Breast epithelium (tissue), 3 donors: ENCODE results near the gene XIRP2.

Experiments used
- POLR2A ChIP-seq: fragments of 450-650 bp; IDR thresholded peaks from one replicate; pipeline ENCODE4 v1.6.1; 2016; ENCODE audit warnings: antibody characterized with exemption, mild to moderate bottlenecking, moderate library complexity
- TF ChIP-seq, protein P1 (sequence below), 3 donors: fragments of 450-650 bp; IDR thresholded peaks; one replicate each; pipeline ENCODE4 v1.5.1; 2016 to 2017; ENCODE audit warnings: antibody characterized with exemption in 3 of 3, mild to moderate bottlenecking in 3 of 3, moderate library complexity in 3 of 3

DNA sequence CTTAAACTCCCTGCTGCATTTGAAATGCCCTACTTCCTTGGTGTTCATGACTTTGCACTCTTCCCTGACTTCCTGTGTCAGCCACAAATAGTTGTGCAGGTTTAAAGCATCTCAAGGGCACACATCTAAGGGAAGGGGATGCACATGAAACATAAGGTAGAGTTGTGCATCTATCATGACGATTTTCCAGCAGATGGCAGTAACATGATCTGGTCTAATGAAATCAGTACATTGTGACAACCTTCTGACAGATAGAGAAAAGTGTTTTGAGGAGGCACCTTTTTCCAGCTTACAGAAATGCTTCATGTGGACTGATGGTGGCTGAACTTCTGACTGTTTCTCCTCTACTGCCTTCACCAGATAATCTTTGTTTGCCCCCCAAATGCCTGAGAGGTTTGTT is 238.9 kb downstream of the XIRP2 start:
- TF ChIP-seq, protein P1, sequence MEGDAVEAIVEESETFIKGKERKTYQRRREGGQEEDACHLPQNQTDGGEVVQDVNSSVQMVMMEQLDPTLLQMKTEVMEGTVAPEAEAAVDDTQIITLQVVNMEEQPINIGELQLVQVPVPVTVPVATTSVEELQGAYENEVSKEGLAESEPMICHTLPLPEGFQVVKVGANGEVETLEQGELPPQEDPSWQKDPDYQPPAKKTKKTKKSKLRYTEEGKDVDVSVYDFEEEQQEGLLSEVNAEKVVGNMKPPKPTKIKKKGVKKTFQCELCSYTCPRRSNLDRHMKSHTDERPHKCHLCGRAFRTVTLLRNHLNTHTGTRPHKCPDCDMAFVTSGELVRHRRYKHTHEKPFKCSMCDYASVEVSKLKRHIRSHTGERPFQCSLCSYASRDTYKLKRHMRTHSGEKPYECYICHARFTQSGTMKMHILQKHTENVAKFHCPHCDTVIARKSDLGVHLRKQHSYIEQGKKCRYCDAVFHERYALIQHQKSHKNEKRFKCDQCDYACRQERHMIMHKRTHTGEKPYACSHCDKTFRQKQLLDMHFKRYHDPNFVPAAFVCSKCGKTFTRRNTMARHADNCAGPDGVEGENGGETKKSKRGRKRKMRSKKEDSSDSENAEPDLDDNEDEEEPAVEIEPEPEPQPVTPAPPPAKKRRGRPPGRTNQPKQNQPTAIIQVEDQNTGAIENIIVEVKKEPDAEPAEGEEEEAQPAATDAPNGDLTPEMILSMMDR (IDR thresholded peaks at IDR 0.05), result no peak
- no peak for TF ChIP-seq POLR2A
